NCI-H146 treated with DMSO at 0.1 percent for 48 hours (cell line): ENCODE measurements around the gene NCF2.

Experiments
- DNase-seq: peaks from one replicate; lab custom pipeline; 2025; ENCODE audit not compliant: unreplicated experiment; lab: John Stamatoyannopoulos, UW

Gene NCF2

DNA sequence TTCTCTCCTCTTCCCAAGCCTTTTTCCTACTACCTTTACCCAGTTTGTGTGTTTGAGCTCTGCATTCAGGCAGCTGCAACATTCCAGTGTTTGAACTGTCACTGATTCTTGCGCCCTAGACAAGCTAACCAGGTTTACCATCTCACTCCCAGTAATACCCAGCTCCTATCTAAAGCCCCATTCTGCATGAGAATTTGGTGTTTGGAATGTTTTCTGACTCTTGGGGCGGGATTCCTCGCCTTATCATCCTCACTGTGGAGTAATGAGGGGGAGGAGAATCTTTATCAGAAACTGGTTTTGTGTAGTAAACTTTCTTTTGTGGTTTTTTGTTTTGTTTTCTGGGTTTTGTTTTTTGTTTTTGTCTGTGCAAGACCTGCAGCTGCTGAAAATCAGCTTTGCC, 36.5 kb downstream of the NCF2 start:
- no peak for DNase-seq

DNA sequence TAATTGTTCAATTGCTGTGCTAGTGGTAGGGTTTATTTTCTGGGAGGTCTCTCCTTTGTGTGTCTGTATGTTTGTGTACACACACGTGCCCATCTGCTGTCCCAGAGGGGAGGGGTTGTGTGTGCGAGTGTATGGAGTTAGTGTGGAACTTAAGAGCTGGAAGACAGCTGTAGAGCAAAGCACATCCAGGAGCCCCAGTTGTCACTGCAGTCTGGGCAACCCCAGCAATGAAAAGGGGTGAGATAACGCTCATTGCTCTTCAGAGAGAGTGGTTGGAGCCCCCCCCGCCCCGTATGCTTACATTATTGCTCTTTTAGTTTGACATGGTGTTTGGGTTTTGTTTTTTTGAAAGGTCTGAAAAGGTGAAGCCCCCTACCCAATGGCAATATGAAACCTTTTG, 36.9 kb downstream of the NCF2 start:
- no peak for DNase-seq

DNA sequence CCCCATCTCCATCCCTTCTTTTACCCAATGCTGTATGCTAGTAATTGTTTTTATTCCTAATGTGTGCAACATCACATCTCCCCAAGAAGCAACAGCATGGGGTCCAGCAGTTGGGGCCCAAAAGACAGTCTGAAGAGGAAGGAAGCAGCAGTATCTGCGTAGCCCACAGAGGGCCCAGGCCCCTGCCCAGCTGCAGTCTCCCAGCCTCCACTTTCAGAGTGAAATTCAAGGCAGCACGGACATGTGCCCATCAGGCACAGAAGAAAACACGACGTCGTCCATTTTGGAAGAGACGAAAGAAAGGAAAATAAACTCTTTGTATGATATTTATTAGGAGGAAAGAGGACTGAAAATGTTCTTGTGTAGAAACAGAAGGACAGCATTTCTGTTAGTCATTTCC, 37.4 kb downstream of the NCF2 start:
- DNase-seq, result no peak

DNA sequence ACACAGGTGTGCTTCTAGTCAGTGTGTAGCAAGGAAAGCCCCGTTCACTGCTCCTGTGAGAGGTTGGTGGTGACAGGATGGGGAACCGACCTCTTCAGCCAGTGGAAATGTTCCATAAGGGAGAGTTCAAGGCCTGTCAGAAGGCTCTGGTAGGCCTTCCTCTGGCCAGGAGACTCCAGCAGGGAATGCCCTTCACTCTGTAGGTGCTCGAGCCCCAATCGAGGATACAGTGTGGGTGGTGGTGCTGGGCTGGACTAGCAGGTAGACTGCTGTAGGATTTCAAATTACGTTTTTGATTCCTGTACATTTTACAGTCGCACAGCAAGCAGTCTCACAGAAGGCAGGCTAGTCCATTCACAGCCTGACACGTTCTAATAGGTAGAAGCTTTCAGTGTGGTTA, 37.8 kb downstream of the NCF2 start:
- DNase-seq, result no peak

DNA sequence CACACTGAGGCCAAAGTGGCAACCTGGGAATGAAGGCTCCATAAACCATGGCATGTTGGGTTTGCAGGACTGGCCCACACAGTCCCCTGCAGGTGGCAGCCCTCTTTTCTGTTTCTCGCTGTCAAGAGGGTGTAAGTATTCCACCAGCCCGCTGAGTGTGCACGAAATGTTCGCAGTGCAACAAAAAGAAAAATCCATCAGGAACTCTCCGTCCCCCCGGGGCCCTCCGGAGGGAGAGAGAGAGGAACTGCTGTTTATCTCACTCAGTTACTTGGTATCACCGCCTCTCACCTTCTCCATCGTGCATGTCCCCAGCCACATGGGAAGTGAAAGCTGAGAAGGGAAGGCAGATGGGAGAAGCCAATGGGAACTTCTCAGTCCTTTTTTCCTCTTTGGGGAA, 38.3 kb downstream of the NCF2 start:
- DNase-seq, result no peak

DNA sequence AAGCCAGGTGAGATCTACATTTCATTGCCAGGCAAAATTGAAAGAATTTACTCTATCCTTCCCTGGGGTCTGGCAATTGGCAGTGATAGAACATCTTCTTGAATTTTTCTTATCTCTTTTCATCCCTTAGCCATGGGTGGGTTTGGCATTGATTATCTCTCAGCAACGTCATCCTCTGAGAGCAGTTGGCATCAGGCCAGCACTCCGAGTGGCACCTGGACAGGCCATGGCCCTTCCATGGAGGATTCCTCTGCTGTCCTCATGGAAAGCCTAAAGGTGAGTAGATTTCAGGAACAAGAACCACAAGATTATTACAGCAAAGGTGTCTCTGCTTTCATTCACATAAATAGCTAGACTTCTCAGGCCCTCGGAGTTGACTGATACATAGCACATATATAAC, 39.3 kb downstream of the NCF2 start:
- peak; percentile 0 for DNase-seq

DNA sequence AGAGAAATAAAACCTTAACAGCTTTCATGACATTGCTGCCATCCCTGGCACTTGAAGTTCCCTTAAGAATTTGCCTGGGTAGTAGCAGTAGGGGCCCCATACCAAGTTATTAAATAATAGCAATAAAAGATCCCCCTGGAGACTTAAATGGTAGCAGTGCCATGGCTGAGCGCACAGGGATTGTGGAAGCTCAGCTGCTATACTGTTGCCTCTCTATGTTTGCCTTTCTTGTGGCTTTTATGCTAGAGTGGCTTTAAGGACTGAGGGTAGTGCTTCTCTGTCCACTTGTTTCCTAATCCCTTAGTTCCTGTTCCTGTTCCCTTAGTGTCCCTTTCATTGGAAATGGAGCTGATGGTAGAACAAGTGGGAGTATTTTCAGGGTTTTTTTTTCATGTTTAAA, 42.1 kb downstream of the NCF2 start:
- DNase-seq, result peak; percentile 11

DNA sequence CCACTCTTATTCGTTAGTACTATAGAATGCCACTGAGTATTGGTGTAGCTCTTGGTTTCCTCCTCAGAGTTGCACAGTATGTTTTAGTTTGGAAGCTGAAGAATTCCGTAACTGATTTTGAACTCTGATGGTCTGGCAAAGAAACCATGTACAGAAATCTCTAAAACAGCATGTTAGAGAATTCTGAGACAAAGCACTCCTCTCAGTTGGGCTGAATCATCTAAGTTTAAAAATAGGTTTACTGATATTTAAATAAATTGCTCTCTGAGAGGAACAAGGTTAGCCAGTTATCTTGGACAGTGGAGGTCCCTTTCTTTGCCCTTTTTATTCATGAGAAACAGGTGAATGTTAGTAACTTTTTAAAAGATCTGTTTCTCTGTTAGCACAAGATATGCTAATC, 43.8 kb downstream of the NCF2 start:
- no peak for DNase-seq

DNA sequence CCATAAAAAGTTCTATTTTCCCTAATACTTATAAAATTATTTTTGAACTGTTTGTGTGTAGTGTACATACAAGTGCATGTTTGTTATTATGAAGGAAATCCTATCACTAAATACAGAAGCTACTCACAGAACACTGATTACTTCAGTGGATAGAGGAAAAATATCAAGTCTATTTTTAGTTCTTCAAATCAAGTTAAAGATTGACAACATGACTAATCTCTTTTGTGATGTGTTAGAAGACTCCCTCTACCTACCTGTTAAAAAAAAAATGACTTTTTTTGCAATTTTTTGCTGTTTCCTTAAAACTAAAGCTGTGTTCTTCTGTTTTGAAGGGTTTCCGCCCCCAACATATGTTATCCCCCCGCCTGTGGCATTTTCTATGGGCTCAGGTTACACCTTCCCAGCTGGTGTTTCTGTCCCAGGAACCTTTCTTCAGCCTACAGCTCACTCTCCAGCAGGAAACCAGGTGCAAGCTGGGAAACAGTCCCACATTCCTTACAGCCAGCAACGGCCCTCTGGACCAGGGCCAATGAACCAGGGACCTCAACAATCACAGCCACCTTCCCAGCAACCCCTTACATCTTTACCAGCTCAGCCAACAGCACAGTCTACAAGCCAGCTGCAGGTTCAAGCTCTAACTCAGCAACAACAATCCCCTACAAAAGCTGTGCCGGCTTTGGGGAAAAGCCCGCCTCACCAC, 45.5 kb downstream of the NCF2 start:
- no peak for DNase-seq

DNA sequence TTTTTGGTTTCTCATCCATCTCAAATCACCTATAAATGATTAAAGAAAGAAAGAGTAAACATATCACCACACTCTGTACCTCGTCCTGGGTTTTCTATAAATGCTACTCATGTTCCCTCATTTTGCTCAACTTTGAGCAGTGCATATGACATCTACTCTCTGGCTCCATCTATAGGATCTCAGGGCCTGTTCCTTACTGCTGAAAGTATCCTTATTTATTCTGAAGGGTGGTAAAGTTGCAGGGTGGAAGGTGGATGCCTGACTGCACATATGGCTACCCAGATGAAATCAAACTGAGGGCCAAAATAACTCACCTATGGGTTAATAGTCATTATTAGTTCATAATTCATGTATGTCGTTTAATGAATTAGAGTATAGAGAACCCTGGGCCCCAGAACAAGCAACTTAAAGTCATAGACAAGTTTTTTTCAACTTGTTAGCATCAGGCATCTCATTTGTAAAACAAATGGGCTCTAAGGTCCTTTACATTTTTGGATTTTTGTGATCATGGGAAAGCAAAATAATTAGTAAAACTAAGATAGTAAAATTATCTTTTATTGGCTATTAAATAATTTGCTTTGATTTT, 46.5 kb downstream of the NCF2 start:
- DNase-seq, result peak; percentile 41

DNA sequence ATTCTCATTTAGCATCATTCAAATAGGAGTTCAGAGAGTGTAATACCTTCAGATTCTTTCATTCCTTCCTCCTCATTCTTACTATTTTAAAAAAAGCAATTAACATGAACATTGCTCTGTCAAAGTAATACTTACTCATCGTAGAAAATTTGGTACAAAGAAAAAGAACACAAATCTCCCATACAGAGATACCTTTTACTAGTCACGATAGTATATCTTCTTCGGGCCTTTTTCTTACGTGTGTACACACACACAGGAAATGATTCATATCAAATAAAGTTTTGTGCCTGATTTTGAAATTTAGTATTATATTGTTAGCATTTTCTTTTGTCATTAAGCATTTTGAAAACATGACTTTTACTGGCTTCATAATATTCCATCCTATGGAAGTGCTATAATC, 52.9 kb downstream of the NCF2 start:
- no peak for DNase-seq

DNA sequence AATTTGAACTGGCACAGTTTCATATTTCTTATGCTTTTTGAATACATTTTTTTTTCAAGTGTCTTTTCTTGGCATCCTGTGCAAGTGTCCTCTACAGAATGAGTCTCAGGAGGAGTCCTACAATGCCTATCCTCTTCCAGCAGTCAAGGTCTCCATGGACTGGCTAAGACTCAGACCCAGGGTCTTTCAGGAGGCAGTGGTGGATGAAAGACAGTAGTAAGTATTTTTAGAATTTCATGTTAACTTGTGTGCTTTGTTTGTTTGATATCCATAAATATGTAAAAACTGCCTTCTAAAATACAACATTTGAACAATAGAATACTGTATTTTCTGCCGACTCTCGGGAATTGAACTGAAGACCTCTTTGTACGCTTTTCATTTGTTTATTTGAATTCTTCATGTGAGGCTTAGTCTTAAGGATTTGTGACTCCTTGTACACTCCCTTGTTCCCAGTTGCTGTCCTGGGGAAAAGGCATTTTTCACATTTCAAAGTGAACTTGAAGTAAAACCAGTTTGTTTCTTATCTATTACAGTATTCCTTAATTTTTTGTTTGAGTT, 56.6 kb downstream of the NCF2 start:
- no peak for DNase-seq

DNA sequence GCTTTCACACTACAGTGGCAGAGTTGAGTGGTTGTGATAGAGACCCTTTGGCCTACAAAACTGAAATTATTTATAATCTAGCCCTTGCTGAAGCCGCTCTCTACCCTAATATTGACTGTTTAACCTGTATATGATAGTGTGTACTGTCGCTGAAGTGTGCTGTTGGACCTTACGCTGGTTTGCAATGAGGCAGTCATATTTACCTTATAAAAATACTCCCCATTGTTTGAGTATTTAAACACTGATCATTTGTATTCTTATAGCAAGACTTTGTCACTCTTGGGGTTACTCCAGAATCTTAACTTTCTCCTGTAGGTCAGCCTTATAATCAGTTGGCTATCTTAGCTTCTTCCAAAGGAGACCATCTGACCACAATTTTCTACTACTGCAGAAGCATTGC, 61.7 kb downstream of the NCF2 start:
- DNase-seq, result no peak

DNA sequence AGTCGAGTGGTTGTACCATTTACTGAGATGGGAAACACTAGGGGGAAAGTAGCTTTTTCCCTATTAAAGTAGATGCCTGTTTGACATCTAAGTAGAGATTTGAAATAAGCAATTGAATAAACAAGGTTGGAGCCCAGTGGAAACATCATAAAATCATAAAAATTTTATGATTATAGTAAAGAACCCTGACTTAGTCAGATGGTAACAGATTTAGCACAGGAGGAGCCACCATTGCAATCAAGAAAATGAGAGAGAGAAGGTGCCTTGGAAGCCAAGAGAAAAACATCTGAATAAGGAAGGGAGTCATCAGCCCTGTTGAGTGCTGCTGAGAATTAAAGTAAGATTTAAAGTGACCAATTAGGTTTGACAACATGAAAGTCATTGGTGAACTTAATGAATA, 68.2 kb downstream of the NCF2 start:
- no peak for DNase-seq

DNA sequence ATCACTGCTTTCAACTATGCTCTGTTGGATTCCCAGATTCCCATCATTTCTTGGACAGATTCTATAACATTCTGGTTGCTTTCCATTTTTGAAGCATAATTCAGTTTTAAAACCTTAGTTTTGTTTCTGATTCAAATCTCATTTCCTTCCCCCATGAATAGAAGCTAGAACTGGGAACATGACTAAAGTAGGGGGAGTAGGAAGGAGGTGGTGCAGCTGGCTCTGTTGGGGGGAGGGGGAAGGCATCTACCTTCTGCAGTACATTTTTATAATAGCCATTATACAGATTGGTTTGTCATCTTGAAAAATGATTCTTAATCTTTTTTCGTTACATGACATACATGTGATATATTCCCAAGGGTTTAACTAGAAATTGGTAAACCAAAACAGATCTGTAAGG, 69.9 kb downstream of the NCF2 start:
- no peak for DNase-seq

DNA sequence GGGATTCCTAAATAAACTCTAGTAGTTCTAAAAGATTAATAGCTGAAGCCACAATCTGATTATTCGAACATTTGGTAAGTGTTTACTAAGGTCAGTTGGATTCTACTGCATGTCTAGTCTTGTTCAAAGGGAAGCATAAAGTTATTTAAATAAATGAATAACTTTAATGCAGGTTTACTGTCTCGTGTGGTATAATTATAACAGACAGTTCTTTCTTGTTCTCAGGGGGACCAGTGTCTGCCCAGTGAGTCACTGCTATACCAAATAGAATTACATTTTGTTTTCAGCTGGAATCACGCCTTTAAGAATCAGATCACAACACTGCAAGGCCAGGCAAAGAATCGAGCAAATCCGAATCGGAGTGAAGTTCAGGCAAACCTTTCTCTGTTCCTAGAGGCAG, 72.9 kb downstream of the NCF2 start:
- DNase-seq, result no peak

DNA sequence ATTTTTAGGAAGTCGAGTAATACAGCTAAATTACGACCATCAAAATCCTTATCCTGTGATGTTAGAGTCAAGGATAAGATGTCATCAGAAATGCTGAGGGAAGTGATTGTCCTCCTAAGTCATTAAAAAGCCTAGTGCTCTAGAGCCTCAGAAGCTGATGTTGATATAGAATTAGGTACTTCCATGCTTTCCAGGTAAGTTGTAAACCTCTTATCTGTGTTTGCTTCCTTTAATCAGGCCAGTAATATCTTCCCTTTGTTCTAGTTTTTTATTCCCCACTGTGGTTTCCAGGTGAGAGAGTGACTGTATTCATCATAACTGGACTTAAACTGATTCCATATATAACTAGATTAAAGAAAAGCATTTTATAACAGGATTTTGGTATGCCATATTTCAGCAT, 73.5 kb downstream of the NCF2 start:
- DNase-seq, result no peak

DNA sequence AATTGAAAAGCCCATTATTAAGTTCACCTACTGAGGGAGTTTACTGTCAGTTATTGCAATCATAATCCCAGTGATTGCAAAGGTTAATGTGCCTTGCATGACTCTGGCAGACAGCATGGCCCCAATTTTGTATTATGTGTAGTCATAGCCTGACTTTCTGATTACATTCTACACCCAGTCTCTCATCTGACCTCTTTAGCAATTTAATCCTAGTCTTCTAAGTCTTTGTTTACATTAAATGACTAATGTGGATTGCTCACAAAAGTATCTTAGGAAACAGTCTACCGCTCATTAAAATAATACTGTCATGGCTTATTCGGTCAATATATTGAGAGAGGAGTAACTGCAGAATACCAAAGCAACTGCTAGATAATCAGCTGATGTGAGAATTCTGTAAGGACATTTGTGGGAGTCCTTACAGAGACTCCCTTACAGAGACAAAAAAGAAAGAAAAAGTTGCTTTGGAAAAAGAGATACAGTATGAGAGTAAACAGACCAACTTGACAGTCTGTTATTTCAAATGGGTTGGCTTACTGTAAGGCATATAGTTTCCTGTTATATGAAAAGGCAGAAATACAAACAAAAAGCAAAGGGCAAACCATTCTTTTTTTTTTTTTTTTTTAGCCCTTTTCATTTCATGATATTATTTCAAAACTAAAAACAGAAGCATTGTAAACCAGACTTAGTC, 75.1 kb downstream of the NCF2 start:
- DNase-seq, result peak; percentile 33

DNA sequence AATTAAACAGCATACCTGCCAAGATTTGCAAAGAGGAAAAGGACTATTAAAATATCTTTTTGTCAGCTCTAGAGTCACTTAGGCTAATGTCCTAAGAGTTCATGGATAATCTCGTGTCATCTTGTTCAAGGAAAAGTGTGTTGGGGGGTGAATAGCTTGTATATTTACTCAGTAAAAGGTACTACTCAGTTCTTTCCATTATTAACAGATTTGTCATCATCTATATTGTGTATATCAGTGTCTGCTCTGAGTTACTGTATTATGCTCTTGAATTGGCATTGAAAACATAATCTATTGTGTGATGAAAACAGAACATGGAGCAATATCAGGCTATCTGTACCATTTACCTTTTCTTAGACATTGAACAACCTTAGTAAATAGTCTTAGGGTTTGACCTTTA, 76.0 kb downstream of the NCF2 start:
- DNase-seq, result no peak

DNA sequence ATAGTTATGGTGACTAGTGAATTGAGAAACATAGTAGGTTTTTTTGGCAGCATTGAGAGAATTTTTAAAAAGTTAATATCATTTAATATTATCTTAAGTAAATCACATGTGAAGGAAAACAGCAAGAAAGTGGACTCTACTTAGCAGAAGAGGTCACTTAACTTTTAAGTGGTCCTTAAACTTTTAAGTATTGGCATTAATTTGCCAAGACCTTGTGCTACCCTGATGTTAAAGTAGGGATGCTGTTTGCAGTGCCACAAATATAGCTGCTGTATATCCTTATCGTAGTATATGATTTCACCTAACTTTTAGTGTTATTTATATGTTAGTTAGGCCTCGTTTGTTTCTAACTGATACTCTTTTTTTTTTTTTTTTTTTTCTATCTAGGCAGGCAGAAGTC, 77.8 kb downstream of the NCF2 start:
- DNase-seq, result no peak

DNA sequence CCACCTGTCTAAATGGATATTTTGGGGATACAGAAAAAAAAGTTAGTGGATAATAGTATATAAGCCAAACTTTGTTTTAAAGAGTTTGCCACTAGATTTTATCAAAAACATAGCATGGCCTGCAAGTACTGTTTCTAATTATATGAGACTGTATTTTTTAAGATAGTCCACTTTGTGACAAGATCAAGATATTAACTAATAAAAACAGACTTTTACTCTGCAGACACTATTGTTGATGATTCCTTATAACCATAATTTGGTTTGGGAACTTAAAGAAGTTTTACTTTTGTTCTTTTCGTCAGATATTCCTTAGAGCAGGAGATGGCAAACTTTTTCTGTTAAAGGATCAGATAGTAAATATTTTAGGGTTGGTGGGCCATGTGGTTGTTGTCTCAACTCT, 81.6 kb downstream of the NCF2 start:
- no peak for DNase-seq

DNA sequence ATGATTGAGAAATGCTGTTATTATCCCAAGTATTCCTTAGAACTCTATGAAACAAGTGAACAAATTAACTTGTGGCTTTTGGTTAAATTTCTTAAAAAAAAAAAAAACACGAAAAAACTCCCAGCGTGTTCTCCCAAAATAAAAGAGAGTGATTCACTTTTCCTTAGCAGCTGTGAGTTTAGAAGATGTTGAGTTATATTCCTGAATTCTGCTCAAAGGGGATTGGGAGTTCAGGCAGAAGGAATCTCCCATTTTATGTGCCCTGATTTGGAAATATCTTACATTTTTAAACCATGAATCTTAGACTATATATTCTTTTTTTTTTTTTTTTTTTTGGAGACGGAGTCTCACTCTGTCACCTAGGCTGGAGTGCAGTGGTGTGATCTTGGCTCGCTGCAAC, 83.7 kb downstream of the NCF2 start:
- DNase-seq, result no peak
